Stomach smooth muscle (tissue), 2 donors: ENCODE results near the gene VWA3B.
A peak's percentile ranks its signal among the peaks of the same experiment; 100 is the strongest.

Source experiments
- H3K27ac ChIP-seq: one replicate; pipeline ENCODE4 v1.7.0; 2013; ENCODE audit warnings: mild to moderate bottlenecking, low read length, inconsistent platforms
- H3K27me3 ChIP-seq, 2 donors: one replicate each; pipeline ENCODE4 v1.7.0; 2013; ENCODE audit warnings: low read length in 2 of 2; ENCODE audit not compliant: insufficient read depth in 2 of 2, control insufficient read depth in 1 of 2
- H3K36me3 ChIP-seq, 2 donors: one replicate each; pipeline ENCODE4 v1.7.0; 2013; ENCODE audit warnings: low read length in 2 of 2; ENCODE audit not compliant: control insufficient read depth in 2 of 2, insufficient read depth in 2 of 2
- H3K4me1 ChIP-seq: one replicate; pipeline ENCODE4 v1.7.0; 2013; ENCODE audit warnings: low read length; ENCODE audit not compliant: control insufficient read depth, insufficient read depth
- H3K4me3 ChIP-seq, 2 donors: one replicate each; pipeline ENCODE4 v1.7.0; 2013; ENCODE audit warnings: low read length in 2 of 2
- H3K9ac ChIP-seq, 2 donors: one replicate each; pipeline ENCODE4 v1.7.0; 2013; ENCODE audit warnings: low read length in 2 of 2, mild to moderate bottlenecking in 1 of 2
- H3K9me3 ChIP-seq, 2 donors: one replicate each; pipeline ENCODE4 v1.7.0; 2013; ENCODE audit warnings: low read length in 2 of 2; ENCODE audit not compliant: control insufficient read depth in 2 of 2
- donor health status: healthy.
- donor health status: Pancreatic carcinoma.

VWA3B gene

GRCh38 chr2:98332989-98333388, 246.0 kb downstream of the VWA3B start:
- peaks cover 8% of the 10 kb centered on the region for H3K4me1 ChIP-seq
- H3K9ac ChIP-seq = no peak overlapping the region
- H3K36me3 ChIP-seq = no peaks in the 10 kb centered on the region
- H3K27ac ChIP-seq = no peak overlapping the region
- H3K4me3 ChIP-seq = no peak overlapping the region
- peaks cover 0 to 2% of the 10 kb centered on the region in 2 donors for H3K27me3 ChIP-seq
- H3K9me3 ChIP-seq = no peaks in the 10 kb centered on the region

GRCh38 chr2:98333922-98334321, 247.0 kb downstream of the VWA3B start:
- Histone ChIP-seq H3K9me3 (peaks cover 0 to 5% of the 10 kb centered on the region in 2 donors), H3K9ac (no peak overlapping the region), H3K4me3 (no peak overlapping the region), H3K27ac (no peak overlapping the region), H3K27me3 (peaks cover 0 to 2% of the 10 kb centered on the region in 2 donors), H3K36me3 (no peaks in the 10 kb centered on the region), H3K4me1 (peaks cover 8% of the 10 kb centered on the region)

GRCh38 chr2:98334439-98335078, 247.6 kb downstream of the VWA3B start:
- H3K36me3 ChIP-seq = no peaks in the 10 kb centered on the region
- no peak overlapping the region for H3K9ac ChIP-seq
- H3K4me1 ChIP-seq = peaks cover 8% of the 10 kb centered on the region
- peaks cover 0 to 5% of the 10 kb centered on the region in 2 donors for H3K9me3 ChIP-seq
- peaks cover 0 to 2% of the 10 kb centered on the region in 2 donors for H3K27me3 ChIP-seq
- H3K27ac ChIP-seq = no peak overlapping the region
- no peak overlapping the region for H3K4me3 ChIP-seq

DNA sequence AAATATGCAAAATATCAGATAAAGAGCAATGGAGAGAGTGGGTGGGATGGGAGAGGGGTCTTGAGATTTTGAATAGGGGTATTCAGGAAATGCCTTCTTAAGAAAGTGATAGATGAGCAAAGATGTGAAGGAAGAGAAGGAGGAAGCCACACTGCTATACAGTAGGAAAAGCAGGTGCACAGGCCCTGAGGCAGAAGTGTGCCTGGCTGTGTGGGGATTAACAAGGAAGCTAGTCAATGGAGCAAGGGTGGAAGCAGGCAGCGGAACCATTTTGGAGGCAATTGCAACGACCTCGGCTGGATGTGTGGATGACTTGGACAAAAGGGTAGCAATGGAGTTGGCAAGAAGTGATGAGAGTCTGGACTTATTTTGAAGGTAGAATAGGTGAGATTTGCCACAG, 248.3 kb downstream of the VWA3B start:
- Histone ChIP-seq H3K4me3 (no peak overlapping the region), H3K27me3 (peaks cover 0 to 5% of the 10 kb centered on the region in 2 donors), H3K4me1 (peaks cover 8% of the 10 kb centered on the region), H3K9me3 (peaks cover 0 to 5% of the 10 kb centered on the region in 2 donors), H3K36me3 (no peaks in the 10 kb centered on the region), H3K27ac (no peak overlapping the region), H3K9ac (no peak overlapping the region)

DNA sequence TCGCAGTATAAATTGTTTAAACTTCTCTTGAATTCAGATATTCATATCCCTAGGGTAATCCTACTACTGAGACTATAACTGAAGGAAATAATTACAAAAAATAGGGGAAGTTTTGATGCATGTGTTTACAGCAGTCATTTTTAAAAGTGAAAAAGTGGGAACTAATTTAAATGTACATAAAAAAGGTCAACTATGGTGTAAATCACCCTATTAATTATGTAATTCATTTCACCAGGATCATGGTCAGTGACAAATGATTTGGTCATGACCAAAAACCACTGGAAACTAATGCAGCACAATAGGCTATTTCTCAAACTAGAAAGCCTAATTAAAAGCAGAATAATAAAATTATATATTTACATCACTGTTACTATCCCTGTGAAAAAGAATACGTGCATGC, 254.3 kb downstream of the VWA3B start:
- no peak overlapping the region for H3K4me3 ChIP-seq
- peaks cover 2% of the 10 kb centered on the region for H3K4me1 ChIP-seq
- peaks cover 0 to 5% of the 10 kb centered on the region in 2 donors for H3K9me3 ChIP-seq
- peaks cover 5 to 13% of the 10 kb centered on the region in 2 donors for H3K27me3 ChIP-seq
- no peak overlapping the region for H3K27ac ChIP-seq
- no peaks in the 10 kb centered on the region for H3K36me3 ChIP-seq
- no peak overlapping the region for H3K9ac ChIP-seq

DNA sequence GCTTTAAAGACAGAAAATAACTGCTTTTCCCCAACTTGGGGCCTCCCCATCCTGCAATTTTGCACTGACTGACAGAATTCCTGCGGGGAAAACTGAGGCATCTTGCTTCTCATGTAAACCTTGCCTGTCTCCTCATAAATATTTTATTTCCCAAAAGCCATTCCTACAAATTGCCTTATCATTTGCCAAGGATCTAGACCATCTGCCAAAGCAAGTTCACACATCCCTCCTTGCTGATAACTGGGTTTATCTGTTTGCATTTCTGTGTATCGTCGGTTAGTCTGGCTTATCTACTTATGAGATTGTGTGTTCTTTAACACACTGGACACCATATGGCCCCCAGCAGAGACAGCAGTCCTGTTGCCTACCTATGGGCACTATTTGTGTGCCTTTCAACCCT, 256.3 kb downstream of the VWA3B start:
- no peak overlapping the region for H3K9ac ChIP-seq
- no peak overlapping the region for H3K4me3 ChIP-seq
- no peak overlapping the region for H3K27ac ChIP-seq
- H3K27me3 ChIP-seq = peaks cover 26 to 29% of the 10 kb centered on the region in 2 donors
- H3K36me3 ChIP-seq = no peaks in the 10 kb centered on the region
- H3K4me1 ChIP-seq = peaks cover 12% of the 10 kb centered on the region
- peaks cover 0 to 3% of the 10 kb centered on the region in 2 donors for H3K9me3 ChIP-seq

DNA sequence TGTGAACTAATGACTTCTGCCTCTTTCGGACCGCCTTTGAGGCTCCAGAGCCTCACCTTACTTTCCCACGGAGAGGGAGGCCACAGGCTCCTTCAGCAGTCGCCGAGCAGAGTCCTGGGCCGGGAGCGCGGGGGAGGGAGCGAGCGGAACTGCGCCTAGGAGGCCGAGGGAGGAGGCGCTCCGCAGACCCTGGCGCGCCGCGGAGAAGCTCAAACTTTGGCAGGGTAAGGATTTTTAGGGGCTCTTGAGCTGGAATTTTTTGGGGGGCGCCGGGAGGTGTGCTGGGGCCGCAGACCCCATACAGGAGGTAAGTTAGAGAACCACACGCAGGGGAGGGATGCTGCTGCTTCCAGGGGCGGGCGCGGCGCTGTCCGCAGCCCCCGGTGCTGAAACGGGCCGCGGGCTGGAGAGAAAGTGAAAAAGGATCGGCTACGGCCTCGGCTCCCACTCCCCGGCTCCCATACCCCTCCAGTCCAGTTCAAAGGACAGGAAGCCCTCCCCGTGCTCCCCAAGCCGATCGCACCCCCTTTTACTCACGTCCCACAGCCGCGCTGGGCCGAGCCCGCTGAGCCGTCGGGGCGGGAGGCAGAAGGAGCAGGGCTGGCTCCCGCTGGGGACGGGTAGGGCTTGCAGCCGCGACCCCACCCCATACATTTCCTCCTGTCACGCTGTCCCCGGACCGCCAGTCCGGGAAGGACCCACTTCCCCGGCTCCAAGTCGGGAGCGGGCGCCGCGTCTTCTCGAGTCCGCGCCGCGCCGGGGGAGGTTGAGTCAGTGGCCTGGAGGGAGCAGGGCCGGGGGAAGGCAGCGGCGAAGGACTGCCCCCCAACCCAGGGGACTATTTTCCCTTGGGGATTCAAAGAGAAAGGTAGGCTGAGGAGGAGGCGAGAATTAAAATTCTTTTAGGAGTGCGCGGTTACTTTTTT, 259.6 kb downstream of the VWA3B start, which contains the start of gene CNGA3:
CNGA3 (plus strand) TSS at position 146 of the 926 bp plus-strand sequence. CDS start 23,520 bp downstream, outside the sequence.
- Histone ChIP-seq H3K4me3 (peak within 1 kb of the TSS; percentile 20 to 49), H3K9ac (no peak within 1 kb of the TSS), H3K9me3 (no peaks in the 10 kb centered on the region), H3K27ac (no peak within 1 kb of the TSS), H3K4me1 (peaks cover 12% of the 10 kb centered on the region), H3K36me3 (no peaks in the 10 kb centered on the region), H3K27me3 (peaks cover 38% of the 10 kb centered on the region in 2 donors)

DNA sequence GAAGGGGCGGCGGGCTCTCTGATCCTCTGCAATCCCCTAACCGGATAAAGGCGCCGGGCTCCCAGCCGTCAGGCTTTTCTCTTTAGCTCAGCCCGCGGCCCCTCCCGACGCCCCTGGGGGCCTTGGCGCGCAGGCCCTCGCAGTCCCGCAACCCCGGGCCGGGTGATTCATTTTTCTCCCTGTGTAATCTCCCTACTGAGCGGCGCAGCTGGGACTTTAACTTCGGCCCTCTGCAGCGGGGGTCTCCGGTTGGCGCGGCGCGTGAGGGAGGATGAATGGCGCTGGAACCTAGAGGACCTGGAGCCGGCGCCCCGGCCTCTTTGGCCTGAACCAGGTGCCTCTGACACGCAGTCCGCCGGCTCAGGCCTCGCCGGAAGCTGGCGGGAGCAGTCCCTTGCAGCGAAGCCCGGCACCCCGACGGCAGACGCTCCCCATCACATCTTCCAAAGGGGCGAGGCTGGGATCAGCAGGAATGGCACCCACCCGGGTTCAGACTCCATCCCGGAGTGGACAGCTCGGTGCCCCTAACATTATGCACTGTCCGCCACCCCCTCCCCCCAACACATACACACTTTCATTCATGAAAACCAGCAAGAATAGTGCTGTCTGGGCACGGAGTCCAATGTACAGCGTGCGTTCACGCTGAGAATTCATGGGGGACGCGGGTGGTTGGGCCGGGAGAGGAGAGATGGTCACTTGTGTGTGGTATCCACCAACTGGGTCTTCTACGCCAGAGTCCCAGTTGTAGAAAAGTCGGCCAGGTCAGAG, 260.5 kb downstream of the VWA3B start:
- Histone ChIP-seq H3K27me3 (peaks cover 38 to 39% of the 10 kb centered on the region in 2 donors), H3K4me3 (no peak overlapping the region), H3K36me3 (no peaks in the 10 kb centered on the region), H3K9ac (no peak overlapping the region), H3K27ac (no peak overlapping the region), H3K4me1 (peaks cover 12% of the 10 kb centered on the region), H3K9me3 (no peaks in the 10 kb centered on the region)

GRCh38 chr2:98348066-98348561, 261.1 kb downstream of the VWA3B start:
- Histone ChIP-seq H3K9me3 (no peaks in the 10 kb centered on the region), H3K9ac (no peak overlapping the region), H3K27ac (no peak overlapping the region), H3K4me3 (no peak overlapping the region), H3K27me3 (peaks cover 38 to 41% of the 10 kb centered on the region in 2 donors), H3K4me1 (peaks cover 12% of the 10 kb centered on the region), H3K36me3 (no peaks in the 10 kb centered on the region)

DNA sequence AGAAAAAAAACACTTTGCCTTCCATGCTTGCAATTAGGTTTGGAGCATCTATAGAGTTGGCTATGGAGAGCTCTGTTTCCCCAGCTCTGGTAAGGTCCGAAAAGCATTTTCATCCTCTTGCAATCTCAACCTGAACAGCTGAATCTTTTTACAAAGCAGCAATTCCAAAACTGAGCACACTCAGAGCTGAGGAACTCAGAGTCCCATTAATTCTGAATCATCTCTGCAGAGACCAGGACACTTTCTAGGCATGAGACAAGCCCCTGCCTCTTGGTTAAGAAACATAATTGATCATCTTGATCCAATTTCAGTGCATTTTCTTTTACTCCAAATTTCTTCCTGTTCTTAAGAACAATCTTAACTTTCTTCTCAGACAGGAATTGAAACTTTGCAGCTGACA, 263.4 kb downstream of the VWA3B start:
- Histone ChIP-seq H3K4me3 (no peak overlapping the region), H3K9ac (no peak overlapping the region), H3K9me3 (peaks cover 0 to 4% of the 10 kb centered on the region in 2 donors), H3K36me3 (no peaks in the 10 kb centered on the region), H3K27me3 (peaks cover 35 to 38% of the 10 kb centered on the region in 2 donors), H3K27ac (no peak overlapping the region), H3K4me1 (peaks cover 12% of the 10 kb centered on the region)
